Measurements from ENCODE around the gene P2RY2.

The P2RY2 gene

DNA sequence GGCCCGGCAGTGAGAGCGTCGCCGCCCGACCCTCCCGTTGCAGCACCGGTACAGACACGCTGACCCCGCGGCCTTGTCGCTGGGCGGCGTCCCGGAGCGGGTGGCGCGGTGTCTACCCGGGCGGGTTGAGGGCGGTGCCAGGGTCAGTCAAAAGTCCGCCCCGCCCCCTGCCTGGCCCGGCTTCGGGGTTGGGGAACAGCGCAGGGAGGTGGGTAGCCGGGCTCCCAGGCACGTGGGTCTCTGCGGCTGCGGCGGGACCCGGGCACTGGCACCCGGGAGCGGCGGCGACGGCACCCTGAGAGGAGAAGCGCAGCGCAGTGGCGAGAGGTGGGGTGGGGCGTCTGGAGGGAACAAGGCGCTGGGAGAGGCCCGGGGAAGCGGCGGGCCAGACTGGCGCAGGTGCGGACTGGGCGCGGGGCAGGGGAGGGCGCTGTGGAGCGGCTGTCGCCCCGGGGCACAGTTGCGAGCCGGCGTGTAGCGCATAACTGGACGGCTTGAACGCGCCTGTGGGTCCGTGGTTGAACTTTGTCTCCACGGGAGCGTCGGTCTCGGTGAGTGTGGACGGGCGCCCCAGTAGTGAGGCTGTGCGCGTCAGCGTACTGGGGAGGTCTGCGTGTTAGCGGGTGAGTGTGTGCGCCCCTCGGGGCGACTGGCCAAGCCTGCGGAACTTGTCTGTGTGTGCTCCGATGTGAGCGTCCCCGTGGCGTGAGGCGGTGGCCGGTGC, at the start of gene P2RY2:
P2RY2 (plus strand) TSS at position 176 of the 724 bp plus-strand sequence. CDS start 15,879 bp downstream, outside the sequence.
- no peak for DNase-seq (ENCODE audit: low read depth)

DNA sequence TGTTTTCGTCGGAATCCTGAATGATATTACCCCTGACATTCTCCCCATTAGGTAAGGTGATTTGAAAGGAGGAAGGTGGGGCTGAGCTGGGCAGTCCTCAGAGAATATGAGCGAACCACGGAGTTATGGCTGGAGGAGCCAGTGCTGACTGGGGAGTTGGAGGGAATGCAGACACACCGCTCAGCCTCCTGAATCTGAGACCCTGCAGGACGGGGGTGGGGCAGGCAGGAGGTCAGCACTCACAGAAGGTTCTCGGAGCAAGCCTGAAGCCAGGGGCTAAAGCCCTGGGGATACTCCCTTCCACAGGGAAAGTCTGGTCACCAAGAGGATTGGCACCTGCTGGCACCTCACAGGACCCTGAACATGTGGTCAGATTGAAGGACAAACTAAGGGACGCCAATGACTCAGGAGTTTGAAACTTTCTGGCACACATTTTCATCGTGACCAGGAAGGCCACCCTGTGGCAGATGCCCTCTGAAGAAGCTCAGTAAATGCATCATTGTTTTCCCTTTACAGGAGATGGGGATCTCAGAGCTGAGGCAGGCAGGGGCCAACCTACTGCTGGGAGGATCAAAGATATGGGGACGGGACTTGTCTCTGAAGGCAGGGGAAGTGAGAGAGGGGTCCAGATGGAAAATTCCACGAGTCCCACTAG, 49.0 kb upstream of the P2RY2 start:
- no peak for DNase-seq (ENCODE audit: low read depth)

DNA sequence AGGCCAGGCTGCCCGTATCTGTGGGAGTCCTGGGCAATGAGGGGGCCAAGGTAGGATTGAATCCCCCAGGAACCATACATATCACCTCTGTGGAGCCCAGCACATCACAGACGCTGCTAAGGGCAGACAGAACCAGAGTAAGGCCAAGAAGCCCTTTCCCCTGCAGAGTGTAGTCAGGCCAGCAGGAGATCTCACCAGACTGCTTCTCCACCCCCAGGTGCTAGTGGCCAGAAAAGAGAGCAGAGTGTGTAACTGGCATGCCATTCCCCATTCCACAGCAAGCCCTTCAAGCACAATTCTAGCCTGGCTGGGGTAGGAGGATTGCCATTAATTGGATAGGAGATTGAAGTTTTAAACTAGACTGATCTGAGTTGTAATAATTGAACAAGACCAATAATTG, 47.9 kb upstream of the P2RY2 start:
- no peak for DNase-seq (ENCODE audit: low read depth)

DNA sequence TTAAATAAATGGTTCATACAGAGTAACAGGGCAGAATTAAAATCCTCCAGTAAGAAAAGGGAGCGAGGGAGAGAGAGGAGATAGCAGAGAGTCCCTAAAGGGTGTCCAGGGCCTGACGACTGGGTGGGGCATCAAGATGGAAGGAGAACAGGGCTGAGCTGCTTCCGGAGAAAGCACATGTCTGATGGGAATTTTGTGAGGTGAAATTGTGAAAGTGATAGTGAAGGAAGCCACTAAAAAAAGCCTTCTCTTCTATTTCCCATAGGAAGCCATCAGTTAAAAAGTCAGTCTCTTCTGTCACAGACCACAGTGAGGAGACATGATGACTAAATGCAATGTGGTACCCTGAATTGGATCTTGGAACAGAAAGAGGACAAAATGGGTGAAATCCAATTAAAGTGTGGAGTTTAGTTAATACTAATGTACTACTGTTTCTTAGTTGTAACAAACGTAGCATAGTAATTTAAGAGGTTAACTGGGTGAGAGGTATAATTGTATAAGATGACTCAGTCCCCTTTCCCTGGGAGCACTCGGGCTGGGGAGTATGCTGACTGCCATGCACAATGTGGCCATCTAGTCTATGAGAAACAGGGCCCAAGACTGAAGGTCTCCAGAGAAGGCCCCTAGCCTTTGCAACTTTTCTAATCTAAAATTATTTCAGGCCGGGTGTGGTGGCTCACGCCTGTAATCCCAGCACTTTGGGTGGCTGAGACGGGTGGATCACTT, 46.5 kb upstream of the P2RY2 start:
- no peak for DNase-seq (ENCODE audit: low read depth)

DNA sequence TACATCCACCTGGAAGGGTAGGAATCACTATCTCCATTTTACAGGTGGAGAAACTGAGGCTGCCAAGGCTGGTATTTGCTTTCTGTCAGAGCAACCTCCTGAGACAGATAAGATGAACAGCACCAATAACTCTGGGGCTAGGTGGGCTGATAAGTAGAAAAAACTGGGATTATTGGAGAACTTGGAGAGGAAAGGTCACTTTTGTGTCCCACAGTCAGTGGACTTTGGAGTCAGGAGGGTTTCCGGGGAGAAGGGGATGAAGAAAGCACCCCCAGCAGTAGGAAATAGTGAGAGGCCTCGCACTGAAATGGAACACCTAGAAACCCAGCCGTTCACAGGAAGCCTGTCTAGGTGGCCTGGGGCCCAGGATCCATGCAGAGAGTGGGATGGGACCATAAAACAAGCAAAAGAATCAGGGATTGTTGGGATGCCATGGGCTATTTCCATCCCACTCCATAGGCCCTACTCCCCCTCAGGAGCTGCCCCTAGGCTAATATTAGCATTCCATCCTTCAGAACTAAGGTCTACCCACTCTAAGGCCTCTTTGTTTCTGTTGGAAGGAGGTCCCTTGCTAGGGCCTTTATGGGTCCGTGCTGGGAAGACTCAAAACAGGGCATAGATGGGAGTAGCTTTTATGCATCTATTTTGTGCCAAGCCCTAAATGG, 45.0 kb upstream of the P2RY2 start:
- DNase-seq (ENCODE audit: low read depth): no peak

DNA sequence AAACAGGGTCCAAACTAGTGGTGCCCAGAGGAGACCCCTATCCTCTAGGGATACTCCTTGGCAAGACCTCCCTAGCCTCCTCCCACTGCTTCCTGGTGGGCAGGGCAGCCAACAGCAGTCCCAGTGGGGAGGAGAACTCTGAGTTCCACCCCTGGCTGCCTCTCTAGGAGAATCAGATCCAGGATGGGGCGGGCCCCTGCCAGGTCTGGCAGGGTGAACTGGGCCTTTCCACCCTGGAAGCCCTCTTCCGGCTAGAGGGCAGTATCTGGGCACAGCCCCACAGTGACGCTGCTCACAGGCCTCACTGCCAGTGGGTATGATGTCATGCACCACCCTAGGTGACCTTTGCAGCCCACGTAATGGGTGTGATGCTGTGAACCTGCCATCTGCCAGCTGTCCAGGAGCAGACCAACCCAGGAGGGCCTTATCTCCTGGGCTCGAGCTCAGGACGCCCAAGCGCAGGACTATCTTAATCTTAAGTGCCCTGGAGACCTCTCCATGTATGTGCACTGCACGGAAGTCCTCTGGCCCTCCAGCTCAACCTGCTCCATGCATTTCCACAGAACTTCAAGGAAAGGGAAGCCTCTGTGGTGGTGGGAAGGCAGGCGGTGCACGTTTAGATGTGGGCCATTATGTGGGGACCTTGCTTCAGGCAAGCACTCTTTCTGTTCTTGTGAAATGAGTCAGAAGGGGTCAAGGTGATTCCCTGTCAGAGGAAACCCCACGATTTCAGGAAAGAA, 44.2 kb upstream of the P2RY2 start:
- no peak for DNase-seq (ENCODE audit: low read depth)

DNA sequence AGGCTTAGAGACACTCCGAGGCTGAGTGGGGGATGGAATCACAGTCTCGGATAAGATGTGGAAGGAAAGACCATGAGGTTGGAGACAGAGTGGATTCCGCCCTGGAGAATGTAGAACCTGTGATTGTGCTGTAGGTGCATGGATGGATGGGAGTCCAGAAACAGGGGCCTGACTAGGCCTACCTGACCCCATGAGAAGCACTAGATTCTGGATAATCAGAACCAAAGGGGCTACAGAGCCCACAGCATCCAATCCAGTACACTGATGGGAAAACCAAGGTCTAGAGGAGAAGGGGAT, 43.6 kb upstream of the P2RY2 start:
- no peak for DNase-seq (ENCODE audit: low read depth)

DNA sequence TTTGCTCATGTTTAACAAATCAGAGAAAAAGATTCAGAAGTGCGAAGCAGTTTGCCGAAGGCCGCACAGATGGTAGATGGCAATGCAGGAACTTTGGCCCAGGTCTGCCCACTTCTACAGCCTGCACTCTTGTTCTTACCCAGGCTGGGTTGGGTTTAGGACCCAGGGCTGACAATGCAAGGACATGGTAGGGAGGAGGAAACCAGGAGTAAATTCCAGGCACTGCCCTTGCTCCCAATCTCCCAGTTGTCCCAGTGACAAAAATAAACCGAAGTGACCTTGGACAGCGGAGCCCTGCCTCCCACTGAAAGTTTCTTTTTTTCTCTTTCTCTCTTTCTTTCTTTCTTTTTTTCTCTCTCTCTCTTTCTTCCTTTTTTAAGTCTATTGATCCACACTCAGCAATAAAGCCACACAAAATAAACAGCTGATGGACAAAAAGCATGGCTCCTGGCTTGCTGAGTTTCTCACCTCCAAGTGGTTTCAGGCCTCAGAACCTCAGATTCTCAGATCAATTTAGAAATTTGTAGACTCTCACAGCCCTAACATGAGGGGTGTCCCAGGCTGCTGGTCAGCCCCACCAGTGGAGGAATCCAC, 42.4 kb upstream of the P2RY2 start:
- no peak for DNase-seq (ENCODE audit: low read depth)

DNA sequence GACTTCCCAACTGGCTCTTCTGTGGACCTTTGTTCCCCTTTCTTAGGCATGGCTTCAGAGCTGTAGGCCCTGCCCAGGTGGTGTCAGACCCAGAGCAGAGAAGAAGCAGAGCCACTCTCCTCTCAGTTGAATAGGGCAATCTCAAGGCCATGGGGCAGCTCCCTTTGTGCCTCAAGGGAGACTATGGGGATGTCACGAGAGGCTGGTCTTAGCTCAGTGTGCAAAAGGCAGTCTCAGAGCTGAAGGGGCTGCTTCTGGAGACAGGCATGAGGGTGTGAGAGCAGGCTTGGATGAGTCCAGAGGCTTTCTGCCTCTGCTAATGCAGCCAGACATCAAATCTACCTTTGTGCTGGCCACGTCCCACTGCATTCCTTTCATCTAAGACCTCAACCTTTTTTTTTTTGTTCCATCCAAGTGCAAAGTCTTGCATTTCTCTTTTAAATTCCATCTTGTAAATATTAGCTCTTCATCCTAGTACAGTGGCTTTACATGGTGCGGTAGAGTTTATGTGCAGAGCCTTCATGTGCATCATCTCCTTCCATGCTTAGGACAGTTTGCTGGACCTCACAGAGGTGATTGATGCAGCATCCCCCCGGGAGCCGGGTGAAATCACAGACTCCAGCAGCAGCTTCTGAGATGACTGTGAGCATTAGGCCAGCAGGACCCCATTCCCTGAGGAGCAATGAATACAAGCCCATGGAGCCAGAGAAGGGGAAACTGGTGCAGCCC, 41.8 kb upstream of the P2RY2 start:
- no peak for DNase-seq (ENCODE audit: low read depth)

DNA sequence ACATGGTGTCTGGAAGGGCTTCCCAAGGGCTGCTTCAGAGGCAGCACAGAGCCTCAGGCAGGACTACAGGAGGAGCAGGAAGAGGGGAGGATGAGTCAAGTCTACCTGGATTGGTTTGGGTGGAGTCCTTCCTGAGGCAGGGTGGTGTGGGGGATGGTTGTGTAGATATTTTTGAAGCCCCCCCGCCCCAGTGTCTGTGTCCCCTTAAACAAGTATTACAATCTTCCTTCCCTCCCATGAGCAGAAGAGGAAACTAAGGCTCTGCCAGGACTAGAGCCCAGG, 41.3 kb upstream of the P2RY2 start:
- no peak for DNase-seq (ENCODE audit: low read depth)

DNA sequence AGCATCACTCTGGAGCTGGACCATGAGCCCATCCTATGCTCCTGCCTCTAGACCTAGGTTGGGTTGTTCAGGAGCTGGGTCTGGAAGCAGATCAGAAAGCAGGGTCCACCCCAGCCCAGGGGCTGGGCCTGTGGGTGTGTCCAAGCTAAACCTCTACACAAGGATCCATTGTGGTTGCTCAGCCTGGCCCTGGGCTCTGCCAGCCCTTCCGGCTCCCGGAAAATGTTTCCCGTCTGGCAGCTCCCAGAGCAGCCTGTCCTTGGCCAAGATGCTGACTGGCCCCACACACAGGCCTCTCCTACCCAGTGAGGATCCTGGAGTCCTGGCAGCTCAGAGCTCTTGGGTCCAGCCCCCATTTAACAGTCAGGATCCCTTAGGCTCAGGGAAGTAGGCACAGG, 40.7 kb upstream of the P2RY2 start:
- no peak for DNase-seq (ENCODE audit: low read depth)

DNA sequence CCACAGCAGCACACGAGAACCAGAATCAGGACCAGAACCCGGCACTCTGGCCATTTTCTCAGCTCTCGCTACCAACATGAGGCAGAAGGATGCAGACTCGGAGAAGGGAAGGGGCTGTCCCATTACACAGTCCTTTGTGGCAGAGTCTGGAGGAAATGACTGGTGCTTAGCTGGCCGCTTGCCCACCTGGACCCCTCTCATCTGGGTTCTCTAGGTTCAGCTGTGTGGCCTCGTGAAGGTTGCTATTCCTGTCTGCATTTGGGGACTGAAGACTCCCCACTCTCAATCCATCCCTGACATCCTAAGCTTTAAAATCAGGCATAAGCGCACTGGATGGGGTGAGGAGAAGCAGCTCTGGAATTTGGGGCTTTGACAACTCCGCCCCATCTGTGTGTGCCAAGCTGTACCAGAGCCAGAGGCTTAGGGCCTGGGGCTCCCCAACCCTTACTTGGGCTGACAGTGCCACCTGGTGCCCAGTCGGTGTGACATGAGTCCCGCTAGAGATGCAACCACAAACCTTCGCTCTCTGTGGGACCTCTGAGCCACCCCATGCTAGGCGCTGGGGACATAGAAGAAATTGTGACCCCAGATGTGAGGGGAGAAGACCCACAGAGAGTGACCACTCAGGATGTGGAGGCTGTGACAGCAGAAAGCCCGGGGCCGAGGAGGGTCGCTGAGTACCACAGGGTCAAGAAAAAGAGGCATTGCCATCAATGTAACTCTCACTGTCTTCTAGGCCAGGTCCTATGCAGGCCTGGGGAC, 40.1 kb upstream of the P2RY2 start:
- DNase-seq (ENCODE audit: low read depth): peak; percentile 80

DNA sequence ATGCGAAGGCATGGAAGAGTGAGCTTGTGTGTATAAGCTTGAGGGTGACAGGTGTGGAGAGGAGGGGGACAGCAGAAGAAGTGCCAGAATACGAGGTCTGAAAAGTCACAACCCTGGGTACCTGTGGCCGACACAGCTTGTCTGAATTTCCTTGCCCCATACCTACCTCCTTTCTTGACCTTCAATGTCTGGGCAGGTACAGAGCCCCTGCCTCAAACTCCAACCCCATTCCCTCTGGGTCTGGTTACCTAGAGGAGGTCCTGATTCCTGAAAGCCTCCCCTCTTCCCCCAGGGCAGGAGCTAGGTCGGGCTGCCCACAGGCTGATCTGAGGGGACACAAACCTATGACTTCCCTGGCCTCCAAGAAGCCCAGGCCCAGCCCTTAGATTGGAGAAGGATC, 39.4 kb upstream of the P2RY2 start:
- no peak for DNase-seq (ENCODE audit: low read depth)

DNA sequence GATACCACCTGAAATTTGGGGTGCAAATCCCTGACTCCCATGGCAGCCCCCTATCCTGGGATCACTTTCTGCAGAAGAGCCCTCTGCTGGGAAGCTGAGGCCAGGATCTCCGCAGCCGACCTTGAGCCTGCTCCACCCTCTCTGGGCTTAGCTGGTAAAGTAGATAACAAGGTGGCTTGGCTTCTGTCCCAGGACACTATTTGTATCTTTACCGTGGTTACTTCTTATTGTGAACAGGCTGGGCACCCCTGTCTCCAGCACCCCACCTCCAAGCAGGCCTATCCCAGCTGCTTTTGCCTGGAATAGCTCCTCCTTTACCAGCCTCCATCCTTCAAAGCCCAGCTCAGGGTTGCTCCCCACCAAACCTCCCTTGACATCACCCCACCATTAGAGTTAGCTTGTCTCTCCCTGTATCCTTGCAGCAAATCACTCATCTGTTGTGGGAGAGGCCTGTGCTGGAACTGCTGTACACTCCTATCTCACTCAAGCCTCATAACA, 35.2 kb upstream of the P2RY2 start:
- no peak for DNase-seq (ENCODE audit: low read depth)

DNA sequence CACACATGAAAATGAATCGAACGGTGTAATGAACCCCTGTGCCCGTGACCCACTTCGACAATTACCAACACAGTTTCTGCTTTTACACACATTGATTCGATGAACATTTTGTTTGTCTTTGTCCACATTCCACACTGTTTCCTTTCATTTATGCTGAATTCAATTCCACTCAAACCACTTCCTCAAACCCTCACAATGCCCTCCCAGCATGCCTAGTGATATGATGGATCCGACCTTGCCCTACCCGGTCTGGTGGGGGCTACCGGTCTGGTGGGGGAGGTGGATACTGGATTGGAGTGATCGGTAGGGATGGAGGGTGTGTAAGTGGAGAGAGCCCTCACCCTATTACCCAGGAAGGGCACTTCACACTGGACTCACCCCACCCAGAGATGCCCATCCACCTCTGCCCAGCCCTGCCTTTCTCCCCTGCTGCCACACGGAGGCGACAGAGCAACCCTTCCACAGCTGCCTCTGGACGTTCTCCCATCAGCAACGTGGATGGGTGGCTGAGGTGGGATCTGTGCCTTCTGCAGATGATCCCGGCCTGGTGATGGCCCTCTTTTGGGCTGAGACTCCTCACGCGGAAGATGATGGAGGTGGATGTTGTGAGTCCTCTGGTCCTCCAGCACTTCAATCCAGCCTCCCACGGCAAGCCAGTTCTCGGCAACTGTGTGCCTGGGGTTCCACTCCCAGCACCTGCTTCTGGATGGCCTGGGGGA, 33.0 kb upstream of the P2RY2 start:
- DNase-seq (ENCODE audit: low read depth): peak; percentile 47

DNA sequence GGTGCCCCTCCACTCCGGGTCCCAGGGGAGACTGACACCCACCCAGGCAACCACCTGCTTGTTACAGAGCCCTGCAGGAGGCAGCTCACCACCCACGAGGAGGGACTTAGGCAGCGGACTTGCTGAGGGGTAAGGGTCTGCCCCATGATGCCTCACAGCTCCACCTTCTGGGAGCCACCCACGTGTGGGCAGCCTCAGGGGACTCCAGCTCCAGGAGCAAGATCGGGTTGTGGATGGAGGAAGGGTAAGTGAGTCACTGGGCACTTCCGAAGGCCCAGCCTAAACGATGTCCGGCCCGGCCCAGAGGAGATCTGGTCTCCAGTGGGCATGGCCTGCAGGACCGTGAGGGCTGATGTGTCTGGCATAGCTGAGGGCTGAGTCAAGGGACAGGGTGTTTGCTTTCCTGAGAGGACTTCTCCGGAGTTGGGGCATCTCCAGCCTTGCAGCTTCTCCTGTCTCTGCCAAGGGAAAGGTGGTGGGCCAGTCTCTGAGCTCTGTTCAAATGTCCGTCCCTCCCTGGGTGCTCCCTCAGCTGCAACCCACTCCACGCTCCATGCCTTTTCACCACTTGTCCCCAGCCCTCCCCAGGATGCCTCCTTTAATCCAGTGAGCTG, 32.3 kb upstream of the P2RY2 start:
- DNase-seq (ENCODE audit: low read depth): peak; percentile 75

DNA sequence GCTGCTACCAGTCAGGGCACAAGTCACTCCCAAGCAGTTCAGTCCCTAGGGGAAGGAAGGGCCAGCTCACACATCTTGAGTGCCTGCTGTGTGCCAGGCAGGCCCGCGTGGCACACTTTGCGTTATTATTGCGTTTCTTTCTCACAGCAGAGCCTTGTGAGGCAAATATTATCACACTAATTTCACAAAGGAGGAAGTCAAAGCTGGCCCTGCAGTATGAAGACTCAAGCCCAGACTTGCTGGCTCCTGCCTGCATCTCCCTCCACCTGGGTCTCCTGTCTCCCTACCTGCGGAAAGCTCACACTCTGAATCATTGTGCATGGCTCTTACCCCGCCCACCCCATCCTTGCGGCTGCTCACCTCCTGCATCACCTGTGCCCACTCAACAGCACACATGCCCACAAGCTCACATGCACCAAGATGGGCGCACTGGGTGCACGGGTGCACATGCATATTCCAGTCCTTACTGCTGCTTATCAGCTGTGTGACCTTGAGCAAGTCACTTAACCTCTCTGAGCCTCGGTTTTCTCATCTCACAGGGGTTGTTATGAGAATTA, 31.7 kb upstream of the P2RY2 start:
- peak; percentile 21 for DNase-seq (ENCODE audit: low read depth)

DNA sequence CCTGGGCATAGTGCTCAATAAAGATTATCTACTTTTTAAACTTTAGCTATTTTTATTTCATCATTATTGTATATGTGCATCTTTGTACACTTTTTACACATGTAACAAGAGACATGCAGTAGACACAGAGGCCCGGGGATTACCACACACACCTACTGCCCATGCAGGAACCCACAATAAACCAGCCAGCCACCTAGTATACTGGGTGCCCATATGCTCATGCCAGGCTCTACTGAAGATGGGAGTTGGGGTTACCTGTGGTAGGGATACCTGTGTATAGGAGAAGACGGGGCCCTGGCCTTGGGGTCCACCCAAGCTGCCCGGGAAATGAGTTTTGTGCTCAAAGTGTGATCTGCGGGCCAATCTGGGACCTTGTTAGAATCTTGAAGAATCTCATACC, 31.2 kb upstream of the P2RY2 start:
- DNase-seq (ENCODE audit: low read depth): no peak

DNA sequence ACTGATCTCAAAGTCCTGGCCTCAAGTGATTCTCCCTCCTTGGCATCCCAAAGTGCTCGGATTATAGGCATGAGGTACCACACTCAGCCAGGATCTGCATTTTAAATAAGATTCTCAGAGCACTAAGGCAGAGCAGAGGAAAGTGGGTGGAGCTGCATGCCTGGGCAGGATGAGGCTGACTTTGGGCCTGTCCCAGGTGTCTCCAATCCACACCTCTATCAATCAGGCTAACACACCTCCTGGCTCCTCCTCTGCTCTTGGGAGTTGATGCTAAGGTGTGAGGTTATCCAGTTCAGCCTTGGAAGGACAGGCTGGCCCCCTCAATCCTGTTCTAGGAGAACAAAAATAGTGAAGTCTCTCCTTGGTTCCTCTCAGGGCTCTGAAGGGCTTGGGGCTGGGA, 30.2 kb upstream of the P2RY2 start:
- no peak for DNase-seq (ENCODE audit: low read depth)
